Mesothelial cell of epicardium (in vitro differentiated cells): ENCODE measurements around the gene TNNT2. TPM values are rescaled to one million over a fixed set of nuclear protein-coding genes. Genes with fewer than 3 reads are reported as not detected.
A peak's percentile ranks its signal among the peaks of the same experiment; 100 is the strongest.

ENCODE experiments used
- DNase-seq, 2 experiments: peaks; one replicate each; pipeline ENCODE4 v3.0.0; 2021; ENCODE audit warnings: low spot score in 2 of 2; ENCODE audit not compliant: unreplicated experiment in 2 of 2
- H3K27ac Mint-ChIP-seq: 2 replicates; pipeline ENCODE4 v1.8.0; 2021; ENCODE audit warnings: mixed read lengths
- H3K27me3 Mint-ChIP-seq: 2 replicates; pipeline ENCODE4 v1.8.0; 2021; ENCODE audit warnings: low read depth, mixed read lengths
- H3K36me3 Mint-ChIP-seq: 2 replicates; pipeline ENCODE4 v1.8.0; 2021; ENCODE audit warnings: mixed read lengths
- H3K4me1 Mint-ChIP-seq: 2 replicates; pipeline ENCODE4 v1.8.0; 2021; ENCODE audit warnings: mixed read lengths
- H3K4me3 Mint-ChIP-seq: 2 replicates; pipeline ENCODE4 v1.8.0; 2021; ENCODE audit warnings: mild to moderate bottlenecking, moderate library complexity, mixed read lengths
- H3K9me3 Mint-ChIP-seq: 2 replicates; pipeline ENCODE4 v1.8.0; 2021; ENCODE audit warnings: mixed read lengths
- total RNA-seq: library from RNA; stranded (reverse); gene quantifications from 3 replicates; pipeline ENCODE4 v1.2.1, GENCODE V29; 2021
- TF ChIP-seq, protein P1 (sequence below): fragments of 200-600 bp; sonication (generic); IDR thresholded peaks from one replicate; pipeline ENCODE4 v1.5.0; 2021; ENCODE audit warnings: antibody characterized with exemption; ENCODE audit not compliant: unreplicated experiment

TNNT2 gene
- total RNA-seq, 1 donor from 2014 or later = 37.1 TPM

DNA sequence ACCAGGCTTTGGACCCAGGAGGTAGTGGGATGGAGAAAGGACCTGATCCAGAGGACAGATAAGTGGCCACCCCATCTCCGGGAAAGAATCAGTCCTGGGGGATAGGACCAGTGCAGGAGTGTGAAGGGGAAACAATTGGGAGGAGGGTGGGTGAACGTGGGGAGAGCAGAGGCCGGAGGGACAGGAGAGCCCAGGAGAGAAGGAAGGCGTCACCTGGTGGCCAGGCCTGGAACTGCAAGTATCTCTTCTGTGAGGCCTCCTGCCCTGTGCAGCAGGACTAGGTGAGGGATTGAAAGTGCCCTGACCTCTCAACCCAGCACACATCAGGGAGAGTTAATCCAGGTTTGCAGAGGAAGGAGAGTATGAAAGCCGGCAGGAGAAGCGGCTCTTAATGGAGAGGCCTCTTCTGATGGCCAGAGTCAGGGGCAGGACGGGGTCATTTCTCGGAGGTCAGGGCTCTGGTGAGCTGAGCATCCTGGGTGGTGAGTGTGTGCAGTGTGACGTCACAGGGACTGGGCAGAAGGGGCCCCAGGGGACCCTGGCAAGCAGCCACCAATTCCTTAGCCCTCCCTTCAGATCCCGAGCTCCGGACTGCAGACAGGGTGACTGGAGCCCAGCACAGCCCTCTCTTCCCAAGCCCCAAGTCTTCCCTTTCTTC, 30.8 kb upstream of the TNNT2 start:
- Mint-ChIP-seq H3K27ac (peak overlapping the region; percentile 58), H3K9me3 (no peaks in the 10 kb centered on the region), H3K36me3 (no peaks in the 10 kb centered on the region), H3K4me1 (peaks cover 5% of the 10 kb centered on the region), H3K27me3 (no peaks in the 10 kb centered on the region), H3K4me3 (no peak overlapping the region)
- DNase-seq = peak; percentile 72 to 93
- TF ChIP-seq, protein P1, sequence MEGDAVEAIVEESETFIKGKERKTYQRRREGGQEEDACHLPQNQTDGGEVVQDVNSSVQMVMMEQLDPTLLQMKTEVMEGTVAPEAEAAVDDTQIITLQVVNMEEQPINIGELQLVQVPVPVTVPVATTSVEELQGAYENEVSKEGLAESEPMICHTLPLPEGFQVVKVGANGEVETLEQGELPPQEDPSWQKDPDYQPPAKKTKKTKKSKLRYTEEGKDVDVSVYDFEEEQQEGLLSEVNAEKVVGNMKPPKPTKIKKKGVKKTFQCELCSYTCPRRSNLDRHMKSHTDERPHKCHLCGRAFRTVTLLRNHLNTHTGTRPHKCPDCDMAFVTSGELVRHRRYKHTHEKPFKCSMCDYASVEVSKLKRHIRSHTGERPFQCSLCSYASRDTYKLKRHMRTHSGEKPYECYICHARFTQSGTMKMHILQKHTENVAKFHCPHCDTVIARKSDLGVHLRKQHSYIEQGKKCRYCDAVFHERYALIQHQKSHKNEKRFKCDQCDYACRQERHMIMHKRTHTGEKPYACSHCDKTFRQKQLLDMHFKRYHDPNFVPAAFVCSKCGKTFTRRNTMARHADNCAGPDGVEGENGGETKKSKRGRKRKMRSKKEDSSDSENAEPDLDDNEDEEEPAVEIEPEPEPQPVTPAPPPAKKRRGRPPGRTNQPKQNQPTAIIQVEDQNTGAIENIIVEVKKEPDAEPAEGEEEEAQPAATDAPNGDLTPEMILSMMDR = peak; percentile 98

DNA sequence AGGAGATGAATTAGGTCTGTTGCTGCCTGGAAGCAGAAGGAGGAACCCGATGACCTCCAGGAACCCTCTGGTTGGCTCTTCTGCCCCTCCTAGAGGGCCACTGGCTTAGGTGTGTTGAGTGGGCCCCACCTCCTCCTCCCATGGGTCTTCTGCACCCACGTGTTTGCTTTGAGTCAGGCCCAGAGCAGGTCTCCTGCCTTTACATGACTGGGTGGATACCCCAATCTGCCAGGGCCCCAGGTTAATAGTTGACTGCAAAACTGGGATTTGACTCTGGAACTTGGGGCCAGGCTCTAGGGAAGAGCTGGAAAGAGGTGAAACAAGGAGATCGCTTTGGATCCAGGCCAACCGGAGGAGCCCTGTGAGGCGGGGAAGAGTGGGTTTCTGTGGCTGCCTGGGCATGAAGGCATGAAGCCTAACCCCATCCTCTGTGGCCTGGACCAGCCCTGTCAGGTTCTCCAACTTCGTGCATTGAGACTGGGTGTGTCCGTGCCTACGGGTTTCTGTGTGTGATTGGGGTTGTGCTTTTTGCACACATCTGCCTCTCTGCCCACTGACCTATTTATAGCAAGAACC, 29.4 kb upstream of the TNNT2 start:
- no peaks in the 10 kb centered on the region for H3K9me3 Mint-ChIP-seq
- no peaks in the 10 kb centered on the region for H3K27me3 Mint-ChIP-seq
- H3K27ac Mint-ChIP-seq = no peak overlapping the region
- peaks cover 5% of the 10 kb centered on the region for H3K4me1 Mint-ChIP-seq
- TF ChIP-seq, protein P1 = no peak
- H3K4me3 Mint-ChIP-seq = no peak overlapping the region
- DNase-seq = no peak
- H3K36me3 Mint-ChIP-seq = no peaks in the 10 kb centered on the region

DNA sequence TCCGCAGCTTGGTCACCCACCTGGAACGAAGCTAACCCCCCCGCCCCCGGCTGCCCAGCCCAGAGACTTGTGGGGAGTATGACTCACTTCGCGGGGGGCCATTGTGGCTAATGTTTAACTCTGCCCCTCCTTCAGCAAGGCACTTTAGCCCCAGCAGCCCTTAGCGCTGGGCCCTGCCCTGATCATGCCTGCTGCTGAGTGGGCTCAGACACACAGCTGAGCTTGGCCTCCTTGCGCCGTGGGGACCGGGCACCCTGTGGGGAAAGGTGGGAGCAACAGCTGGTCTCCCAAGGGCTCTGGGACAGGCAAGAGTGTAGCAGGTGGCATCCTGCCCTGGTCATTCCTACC, 28.0 kb upstream of the TNNT2 start:
- Mint-ChIP-seq H3K27me3 (peaks cover 6% of the 10 kb centered on the region), H3K36me3 (no peaks in the 10 kb centered on the region), H3K4me1 (peaks cover 7% of the 10 kb centered on the region), H3K9me3 (no peaks in the 10 kb centered on the region), H3K4me3 (no peak overlapping the region), H3K27ac (no peak overlapping the region)
- no peak for DNase-seq
- TF ChIP-seq, protein P1 = no peak

DNA sequence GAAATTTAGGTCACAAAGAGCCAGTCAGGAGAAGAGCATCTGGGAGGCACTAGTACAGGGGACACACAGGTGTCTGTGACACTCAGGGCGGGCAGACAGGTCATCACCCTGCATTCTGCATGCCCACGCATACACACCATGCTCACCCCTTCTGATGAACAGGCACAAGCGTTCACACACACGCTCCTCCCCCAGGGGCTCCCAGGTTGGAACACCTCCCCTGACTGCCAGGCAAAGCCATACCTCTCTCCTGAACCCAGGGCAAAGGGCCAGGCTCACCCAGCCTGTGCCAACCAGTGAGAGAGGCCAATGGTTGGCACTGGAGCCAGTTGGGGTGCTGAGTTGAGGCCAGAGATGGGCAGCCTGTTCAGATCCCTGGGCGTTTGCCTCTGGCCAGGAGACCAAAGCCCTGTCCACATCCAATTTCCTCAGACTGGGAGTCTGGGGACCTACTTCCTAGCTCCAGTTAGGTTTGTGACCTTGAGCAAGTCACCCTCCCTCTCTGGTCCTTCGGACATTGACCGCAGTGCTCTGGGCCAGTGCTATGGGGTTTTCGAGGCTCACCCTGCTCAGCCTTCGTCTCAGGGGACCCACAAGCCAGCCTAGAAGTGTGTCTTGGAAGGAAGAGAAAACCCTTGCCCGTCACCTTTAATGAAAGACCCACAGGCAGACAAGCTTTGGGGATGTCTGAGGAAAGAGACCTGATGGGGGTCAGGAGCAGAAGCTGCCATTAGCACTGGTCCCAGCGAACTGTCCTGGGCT, 27.4 kb upstream of the TNNT2 start:
- TF ChIP-seq, protein P1 = no peak
- H3K4me3 Mint-ChIP-seq = no peak overlapping the region
- no peaks in the 10 kb centered on the region for H3K36me3 Mint-ChIP-seq
- DNase-seq = no peak
- no peaks in the 10 kb centered on the region for H3K9me3 Mint-ChIP-seq
- H3K4me1 Mint-ChIP-seq = peaks cover 12% of the 10 kb centered on the region
- peaks cover 12% of the 10 kb centered on the region for H3K27me3 Mint-ChIP-seq
- peak overlapping the region; percentile 34 for H3K27ac Mint-ChIP-seq

DNA sequence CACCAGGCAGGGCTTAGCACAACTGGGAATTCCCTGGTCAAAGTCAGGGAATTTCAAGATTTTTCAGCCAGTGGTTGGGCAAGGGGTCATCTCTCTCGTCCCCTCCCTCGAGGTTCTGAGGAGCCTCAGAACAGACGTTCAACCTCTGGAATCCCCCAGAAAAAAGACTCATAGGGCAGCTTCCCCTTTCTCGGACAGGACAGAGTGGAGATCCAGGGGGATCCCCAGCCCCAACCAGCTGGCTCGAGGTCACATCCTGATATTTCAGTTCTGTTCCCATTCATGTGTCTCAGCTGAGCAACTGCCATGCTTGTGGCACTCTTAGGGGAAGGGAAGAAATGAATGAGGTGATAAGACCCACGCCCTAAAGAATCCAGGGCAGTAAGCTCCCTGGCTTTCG, 26.6 kb upstream of the TNNT2 start:
- H3K4me3 Mint-ChIP-seq = no peak overlapping the region
- peaks cover 16% of the 10 kb centered on the region for H3K27me3 Mint-ChIP-seq
- no peaks in the 10 kb centered on the region for H3K36me3 Mint-ChIP-seq
- no peaks in the 10 kb centered on the region for H3K9me3 Mint-ChIP-seq
- peaks cover 15% of the 10 kb centered on the region for H3K4me1 Mint-ChIP-seq
- no peak overlapping the region for H3K27ac Mint-ChIP-seq
- no peak for DNase-seq
- TF ChIP-seq, protein P1 = no peak
